Fibroblast of villous mesenchyme (primary cell): Measurements from ENCODE around the gene FLYWCH1. TPM values are rescaled to one million over a fixed set of nuclear protein-coding genes. Genes with fewer than 3 reads are reported as not detected.

Source experiments
- DNase-seq: peaks from one replicate; pipeline ENCODE4 v3.0.0-alpha.2; 2010; ENCODE audit warnings: low read depth
- H3K4me3 ChIP-seq: 2 replicates; pipeline ENCODE4 v1.5.1; 2011; ENCODE audit warnings: low read depth, mild to moderate bottlenecking, low read length
- CTCF ChIP-seq: IDR thresholded peaks from 2 replicates; pipeline ENCODE4 v1.5.1; 2012; ENCODE audit warnings: low read depth, mild to moderate bottlenecking, low read length; ENCODE audit not compliant: insufficient read depth
- total RNA-seq: library from RNA; depleted of rRNA; stranded (reverse); fragments of >200 nt; gene quantifications from 2 replicates; pipeline ENCODE4 v1.2.3, GENCODE V29; 2012

The FLYWCH1 gene
- total RNA-seq, 1 donor, result 25.9 TPM

- H3K4me3 ChIP-seq, result no peak overlapping the region
- TF ChIP-seq CTCF, result no peak
- DNase-seq, result no peak
Measured at GRCh38 chr16:2953706-2954627, 42.2 kb downstream of the FLYWCH1 start.

GRCh38 chr16:2954656-2955381 is 43.1 kb downstream of the FLYWCH1 start:
- H3K4me3 ChIP-seq, result no peak overlapping the region
- no peak for DNase-seq
- no peak for TF ChIP-seq CTCF

- TF ChIP-seq CTCF, result no peak
- H3K4me3 ChIP-seq, result no peak overlapping the region
- no peak for DNase-seq
Measured at GRCh38 chr16:2955438-2955778, 43.7 kb downstream of the FLYWCH1 start.

- DNase-seq, result no peak
- H3K4me3 ChIP-seq, result no peak overlapping the region
- no peak for TF ChIP-seq CTCF
Measured at GRCh38 chr16:2955779-2956578, 44.2 kb downstream of the FLYWCH1 start.

GRCh38 chr16:2956579-2956956 is 44.8 kb downstream of the FLYWCH1 start:
- no peak for TF ChIP-seq CTCF
- no peak overlapping the region for H3K4me3 ChIP-seq
- no peak for DNase-seq

- H3K4me3 ChIP-seq, result no peak overlapping the region
- TF ChIP-seq CTCF, result no peak
- no peak for DNase-seq
Measured at GRCh38 chr16:2959206-2959605, 47.5 kb downstream of the FLYWCH1 start.
